HS-5 (cell line): Measurements from ENCODE around the gene ATP8B3.
A peak's percentile ranks its signal among the peaks of the same experiment; 100 is the strongest.
"Not testable (repeated sequence)": the region's sequence is repeated elsewhere in the genome, so short reads cannot be mapped to it uniquely, and the experiment has no call there.

Source experiments
- DNase-seq: peaks from one replicate; pipeline ENCODE4 v3.0.0-alpha.2; 2012; ENCODE audit warnings: low read depth

Gene ATP8B3

DNA sequence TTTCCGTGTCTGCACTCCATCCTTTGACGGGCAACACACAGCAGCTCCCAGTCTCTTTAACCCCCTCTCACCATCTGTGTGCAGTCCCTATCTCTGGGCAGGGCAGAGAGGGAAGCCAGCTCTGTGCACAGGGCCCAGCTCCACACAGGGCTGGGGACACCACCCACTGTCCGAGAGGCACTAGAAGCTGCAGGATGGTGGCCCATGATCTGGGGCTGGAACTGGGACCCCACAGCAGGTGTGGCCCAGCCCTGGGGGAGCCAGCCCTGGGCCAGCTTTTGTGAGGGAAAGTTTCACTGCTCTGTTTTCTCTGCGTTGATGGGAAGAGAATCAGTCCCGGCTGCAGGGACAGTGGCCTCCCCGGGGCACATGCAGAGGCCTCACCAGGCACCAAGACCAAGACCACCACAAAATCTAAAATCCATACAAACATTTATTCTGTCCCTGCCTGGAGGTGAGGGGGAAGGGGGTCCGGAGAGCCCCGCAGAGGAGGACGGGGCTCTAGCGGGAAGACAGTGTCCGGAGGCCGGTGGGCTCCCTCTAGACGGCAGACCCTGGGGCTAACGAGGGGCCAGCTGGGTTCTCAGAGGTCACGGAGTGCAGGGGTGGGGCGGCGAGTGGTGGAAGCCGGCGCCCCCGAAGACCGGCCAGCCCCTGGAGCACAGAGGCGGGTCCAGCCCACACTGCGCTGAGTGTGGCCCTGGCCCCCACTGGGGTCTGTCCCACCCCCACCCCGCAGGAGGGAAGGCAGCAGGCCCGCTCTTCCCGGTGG lies 2.9 kb upstream of the ATP8B3 start:
- no peak for DNase-seq

GRCh38 chr19:1814391-1814790 lies 2.3 kb upstream of the ATP8B3 start:
- DNase-seq, result no peak

DNA sequence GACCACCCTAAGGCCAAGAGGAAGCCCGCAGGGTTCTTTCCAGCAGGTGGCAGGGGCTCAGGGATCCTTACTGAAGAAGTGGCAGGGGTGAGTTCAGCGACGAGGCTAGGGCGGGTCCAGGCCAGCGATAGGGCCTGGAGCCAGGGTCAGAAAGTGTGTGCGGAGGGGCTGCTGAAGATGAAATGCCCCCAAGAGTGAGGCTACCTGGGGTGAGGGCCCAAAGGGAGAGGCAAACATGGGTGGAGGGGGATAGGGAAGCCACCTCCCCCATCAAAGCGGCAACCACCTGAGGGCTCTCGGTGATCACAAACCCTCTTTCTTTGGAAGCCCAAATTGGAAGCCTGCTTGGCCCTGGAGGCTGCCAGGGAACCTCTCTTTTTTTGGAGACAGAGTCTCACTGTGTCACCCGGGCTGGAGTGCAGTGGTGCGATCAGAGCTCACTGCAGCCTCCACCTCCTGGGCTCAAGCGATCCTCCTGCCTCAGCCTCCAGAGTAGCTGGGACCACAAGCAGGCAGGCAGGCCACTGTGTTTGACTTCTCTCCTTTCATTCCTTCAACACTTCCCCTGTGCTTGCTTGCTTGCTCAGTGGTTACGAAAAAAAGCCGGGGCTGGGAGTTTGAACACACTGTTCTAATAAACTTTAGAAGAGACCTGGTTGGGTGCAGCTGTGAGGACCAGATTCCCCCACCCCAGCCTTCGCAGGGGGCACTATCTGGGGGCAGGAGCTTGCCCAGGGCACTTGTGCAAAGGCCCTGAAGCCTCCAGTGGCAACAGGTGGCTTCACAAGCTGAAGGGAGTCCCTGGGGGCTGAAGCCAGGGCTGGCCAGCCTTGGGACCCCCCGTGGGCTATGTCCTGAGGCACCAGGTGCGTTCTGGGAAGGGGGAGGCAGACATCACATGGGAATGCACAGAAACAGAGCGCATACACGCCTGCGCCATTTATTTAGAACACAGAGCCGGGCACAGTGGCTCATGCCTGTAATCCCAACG lies 1.4 kb upstream of the ATP8B3 start:
- no peak for DNase-seq

DNA sequence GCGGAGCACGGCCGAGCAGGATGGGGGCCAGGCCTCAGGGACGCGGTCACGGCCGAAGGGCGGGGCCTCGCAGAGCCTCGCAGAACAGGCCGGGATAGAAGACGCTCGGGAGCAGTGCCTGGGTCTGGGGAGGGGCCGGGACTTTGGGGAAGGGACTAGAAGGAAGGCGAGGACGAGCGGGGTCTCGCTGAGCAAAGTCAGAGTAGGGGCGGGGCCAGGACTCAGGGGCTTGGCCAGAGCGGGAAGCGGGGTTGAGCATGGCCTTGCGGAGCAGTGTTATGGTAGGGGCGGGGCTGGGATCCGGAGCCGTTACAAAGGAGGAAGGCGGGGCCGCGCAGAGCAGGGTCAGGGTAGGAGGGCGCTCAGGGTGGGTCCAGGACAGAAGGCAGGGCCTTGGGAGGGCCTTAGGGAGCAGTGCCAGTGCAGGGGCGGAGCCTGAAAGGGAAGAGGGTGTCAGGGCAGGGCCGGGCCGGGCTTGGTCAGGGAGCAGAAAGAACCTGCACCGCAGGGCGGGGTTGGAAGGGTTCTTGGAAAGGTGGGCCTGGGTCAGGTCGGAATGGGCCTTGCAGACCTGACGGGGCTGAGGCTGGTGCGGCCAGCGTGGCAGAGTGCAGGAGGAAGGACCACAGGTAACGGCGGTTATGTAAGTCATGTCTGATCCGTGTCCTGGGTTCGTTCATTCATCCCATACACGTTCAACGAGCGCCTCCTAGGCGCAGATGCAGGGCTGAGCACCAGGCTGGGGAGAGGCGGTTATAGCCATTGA lies 533 bp upstream of the ATP8B3 start:
- peak; percentile 47 for DNase-seq

DNA sequence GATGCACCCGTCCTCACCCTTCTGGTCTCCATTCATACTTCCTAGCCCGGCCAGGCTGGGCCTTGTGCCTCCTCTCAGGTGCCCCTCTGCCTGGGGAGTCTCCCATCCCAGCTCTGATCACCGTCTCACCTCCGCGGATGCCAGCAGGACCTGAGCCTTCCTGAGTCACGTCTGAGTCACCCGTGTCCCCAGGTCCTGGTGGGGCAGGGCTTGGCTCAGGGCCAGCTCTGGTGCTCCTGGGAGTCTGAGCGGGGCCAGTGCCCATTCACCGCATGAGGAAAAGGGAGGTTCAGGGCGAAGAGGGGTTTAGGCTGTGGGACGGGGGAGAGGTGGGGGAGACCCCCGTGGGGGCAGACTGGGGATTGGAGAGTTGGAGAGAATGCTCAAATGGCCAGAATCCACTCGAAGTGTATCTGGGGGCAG lies 593 bp downstream of the ATP8B3 start:
- peak; percentile 26 for DNase-seq

DNA sequence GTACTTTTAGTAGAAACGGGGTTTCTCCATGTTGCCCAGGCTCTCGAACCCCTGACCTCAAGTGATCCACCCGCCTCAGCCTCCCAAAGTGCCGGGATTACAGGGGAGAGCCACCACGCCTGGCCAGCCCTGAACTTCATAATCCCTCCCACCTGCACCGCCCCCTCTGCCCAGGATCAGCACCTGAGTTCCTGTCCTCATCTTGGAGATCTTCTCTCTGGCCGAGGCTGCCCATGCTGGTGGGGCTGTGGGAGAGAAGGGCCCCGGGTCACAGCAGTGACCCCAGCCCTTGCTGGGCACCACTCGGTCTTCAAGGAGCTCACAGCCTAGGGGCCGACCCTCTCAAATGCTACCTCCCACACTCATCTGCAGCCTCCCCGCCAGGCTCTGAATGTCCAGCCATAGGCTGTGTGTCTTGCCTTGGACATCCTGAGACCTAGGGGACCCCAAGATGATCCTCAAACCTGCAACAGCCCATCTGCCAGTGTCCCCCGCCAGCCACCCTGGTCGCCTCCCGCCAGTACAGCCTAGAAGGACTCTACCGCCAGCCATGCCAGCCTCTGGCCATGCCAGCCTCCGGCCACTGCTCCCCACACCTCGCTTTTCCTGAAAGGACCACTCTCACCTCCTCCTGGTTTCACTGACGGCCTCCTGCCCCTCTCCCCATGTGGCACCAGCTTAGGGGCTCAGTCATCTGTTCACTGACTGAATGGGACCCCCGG lies 1.5 kb downstream of the ATP8B3 start:
- DNase-seq, result no peak

DNA sequence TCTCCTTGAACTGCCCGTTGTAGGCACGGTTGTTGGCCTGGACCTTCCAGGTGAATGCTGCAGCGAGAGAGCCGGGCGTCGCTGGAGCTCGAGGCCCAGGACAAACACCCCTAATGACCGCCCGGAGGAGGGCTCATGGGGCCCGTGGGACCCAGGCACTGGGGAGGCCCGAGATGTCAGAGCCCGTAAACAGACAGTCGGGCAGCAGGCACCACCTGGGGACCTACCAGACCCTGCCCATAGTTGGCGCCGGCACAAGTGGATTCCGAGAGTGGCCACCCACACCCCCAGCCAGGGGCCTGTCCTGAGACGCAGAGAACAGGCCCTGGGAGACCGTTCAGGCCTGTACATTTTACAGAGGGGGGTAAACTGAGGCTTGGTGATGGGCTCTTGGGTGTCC lies 2.4 kb downstream of the ATP8B3 start:
- DNase-seq, result no peak

GRCh38 chr19:1808395-1808731 lies 3.7 kb downstream of the ATP8B3 start:
- no peak for DNase-seq

DNA sequence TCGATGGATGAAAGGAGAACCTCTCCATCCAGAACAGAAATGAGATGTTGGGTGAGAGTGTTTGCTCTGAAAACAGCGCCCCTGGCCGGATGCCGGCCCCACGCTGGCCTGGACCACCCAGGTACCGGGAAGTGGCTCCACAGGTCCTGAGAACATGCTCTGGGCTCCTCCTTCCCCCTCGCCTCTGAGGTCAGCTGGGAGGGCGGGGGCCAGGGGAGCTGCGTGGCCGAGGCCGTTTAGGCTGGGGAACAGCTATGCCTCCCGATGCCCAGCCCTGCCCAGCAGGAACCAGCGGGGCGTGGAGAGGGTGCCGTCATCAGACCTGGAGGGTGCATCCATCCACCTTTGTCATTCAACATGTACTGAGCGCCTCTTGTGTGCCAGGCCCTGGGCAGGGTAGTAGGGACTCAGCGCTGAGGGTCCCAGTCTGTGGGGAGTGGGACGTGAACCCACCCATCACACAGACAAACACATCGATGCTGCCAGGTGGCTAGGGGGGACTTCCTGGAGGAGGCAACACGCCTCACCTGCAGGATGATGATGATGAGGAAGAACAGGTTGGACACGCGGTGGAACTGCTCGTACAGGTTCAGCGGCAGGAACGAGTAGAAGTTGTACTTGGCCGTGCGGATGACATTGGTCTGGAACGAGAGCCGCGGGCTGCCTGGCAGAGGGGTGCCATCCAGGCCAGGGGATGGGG lies 4.2 kb downstream of the ATP8B3 start:
- DNase-seq, result no peak

GRCh38 chr19:1807030-1807694 lies 4.9 kb downstream of the ATP8B3 start:
- DNase-seq, result no peak

DNA sequence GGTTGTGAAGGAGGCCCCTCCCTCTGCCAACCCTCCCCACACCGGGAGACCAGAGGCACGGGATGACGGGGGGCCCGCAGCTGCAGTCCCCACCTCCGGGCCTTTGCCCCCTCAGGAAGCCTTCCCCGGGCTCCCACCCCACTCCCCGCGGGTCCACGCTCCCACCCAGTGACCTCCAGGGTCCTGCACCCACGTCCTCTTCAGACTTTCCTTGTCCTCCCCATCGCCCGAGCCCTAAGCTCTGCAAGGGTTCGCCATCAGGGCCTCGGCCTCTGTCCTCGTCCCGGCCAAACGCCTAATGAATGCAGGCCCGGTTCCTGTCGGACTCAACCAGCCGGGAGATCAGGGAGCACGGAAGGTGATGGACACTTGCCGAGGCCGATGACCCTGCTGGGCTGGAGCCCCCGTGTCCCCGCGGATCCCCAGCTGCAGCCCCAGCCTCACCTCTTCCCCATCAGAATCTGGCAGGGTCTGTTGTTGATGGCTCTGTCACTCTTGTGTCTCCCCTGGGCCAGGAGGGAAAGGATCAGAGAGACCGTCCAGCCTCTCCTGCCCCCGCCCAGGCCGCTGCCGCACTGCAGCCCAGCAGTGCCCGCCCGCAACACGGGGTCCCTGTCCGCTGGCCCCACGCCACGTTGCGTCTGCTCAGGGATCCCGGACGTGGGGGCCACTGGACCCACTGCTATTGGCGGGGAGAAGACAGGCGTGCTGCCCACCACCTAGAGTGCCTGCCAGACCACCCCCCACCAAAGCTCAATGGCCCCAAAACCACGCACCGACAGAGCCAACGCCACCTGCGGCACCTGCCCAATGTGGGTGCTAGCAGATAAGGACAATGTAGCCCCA lies 5.7 kb downstream of the ATP8B3 start:
- no peak for DNase-seq

GRCh38 chr19:1805401-1806183 lies 6.5 kb downstream of the ATP8B3 start:
- DNase-seq, result no peak

GRCh38 chr19:1804858-1805257 lies 7.2 kb downstream of the ATP8B3 start:
- no peak for DNase-seq

DNA sequence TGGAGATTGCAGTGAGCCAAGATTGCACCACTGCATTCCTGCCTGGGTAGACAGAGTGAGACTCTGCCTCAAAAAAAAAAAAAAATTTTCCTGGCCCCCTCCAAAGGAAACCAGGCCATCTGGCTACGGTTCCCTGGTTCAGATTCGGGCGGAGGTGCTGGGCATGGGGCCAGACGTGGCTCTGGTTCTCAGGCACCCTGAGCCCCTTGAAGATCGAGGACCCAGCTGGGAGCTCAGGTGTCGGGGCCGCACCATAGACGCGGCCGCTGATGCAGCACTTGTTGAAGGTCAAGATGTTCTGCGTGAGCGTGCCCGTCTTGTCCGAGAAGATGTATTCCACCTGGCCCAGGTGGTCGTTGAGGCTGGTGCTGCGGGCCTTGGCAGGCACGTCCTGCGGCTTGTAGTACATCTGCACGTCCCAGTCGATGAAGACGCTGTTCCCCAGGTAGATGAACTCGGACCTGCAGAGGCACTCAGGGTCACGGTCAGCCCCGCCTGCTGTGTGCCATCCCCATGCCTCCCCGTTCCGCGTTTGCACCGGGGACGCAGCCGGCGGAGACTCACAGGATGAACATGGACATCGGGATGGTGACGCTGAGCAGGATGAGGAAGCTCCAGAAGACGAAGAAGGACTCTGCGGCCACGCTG lies 12.3 kb downstream of the ATP8B3 start:
- no peak for DNase-seq

DNA sequence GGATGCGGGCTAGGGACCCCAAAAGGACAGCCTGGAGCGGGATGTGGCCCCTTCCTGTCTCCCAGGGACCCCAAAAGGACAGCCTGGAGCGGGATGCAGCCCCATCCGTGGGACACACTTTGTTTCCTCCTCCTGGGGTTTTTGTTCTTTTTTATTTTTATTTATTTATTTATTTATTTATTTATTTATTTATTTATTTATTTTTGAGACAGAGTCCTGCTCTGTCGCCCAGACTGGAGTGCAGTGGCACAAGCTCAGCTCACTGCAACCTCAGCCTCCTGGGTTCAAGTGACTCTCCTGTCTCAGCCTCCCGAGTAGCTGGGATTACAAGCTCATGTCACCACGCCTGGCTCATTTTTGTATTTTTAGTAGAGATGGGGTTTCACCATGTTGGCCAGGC lies 14.8 kb downstream of the ATP8B3 start:
- not testable (repeated sequence) for DNase-seq

DNA sequence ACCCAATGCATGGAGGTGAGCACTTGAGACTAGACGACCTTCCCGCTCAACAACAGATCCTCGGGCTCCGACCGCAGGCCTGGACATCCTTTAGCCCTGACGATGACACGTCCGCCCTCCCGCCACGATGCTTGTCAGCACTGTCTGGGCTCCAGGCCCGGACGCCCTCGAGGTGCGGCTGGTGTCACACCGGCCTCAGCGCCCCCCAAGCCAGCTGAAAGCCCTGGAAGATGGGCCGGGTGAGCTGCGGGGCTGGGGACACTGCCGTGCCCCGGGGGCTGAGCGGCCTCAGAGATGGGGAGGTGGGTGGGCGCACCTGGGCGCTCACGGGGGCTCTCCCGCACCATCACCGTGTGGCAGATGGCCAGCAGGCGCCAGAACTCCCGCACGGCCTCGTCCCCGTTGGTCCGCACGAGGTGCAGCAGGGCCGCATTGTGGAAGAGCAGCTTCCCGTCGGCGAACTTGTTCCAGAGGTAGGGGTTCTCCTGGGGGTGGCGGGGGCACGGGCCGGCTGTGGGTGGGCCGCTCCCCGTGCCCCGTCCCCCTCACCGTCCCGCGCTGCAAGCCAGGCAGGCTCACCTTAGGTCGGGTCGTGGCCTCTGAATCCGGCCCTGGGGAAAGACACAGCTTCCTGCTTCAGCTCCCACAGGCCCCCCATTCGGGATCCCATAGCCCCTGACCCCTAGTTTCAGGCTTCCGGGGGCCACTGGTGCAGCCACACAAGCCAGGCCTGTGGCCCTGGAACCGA lies 15.5 kb downstream of the ATP8B3 start:
- DNase-seq, result no peak

GRCh38 chr19:1794424-1795172 lies 17.5 kb downstream of the ATP8B3 start:
- no peak for DNase-seq
